Endodermal cell (in vitro differentiated cells): ENCODE measurements around the gene ERH. TPM values are rescaled to one million over a fixed set of nuclear protein-coding genes. Genes with fewer than 3 reads are reported as not detected.

ENCODE experiments used
- DNase-seq: peaks from one replicate; pipeline ENCODE4 v3.0.0-alpha.2; 2017
- H3K27ac ChIP-seq: 2 replicates; pipeline ENCODE4 v1.5.1; 2013; ENCODE audit warnings: mild to moderate bottlenecking, low read depth, low read length, moderate library complexity
- H3K27me3 ChIP-seq: 2 replicates; pipeline ENCODE4 v1.6.1; 2013; ENCODE audit warnings: mild to moderate bottlenecking, low read length, moderate library complexity; ENCODE audit not compliant: insufficient read depth, control insufficient read depth, poor library complexity, severe bottlenecking
- H3K36me3 ChIP-seq: 2 replicates; pipeline ENCODE4 v1.7.0; 2013; ENCODE audit warnings: mild to moderate bottlenecking, low read length, moderate library complexity; ENCODE audit not compliant: control insufficient read depth, insufficient read depth
- H3K4me1 ChIP-seq: one replicate; pipeline ENCODE4 v1.7.0; 2013; ENCODE audit warnings: low read length; ENCODE audit not compliant: control insufficient read depth, insufficient read depth
- H3K4me3 ChIP-seq: 2 replicates; pipeline ENCODE4 v1.5.1; 2013; ENCODE audit warnings: mild to moderate bottlenecking, low read length, moderate library complexity
- H3K9ac ChIP-seq: 2 replicates; pipeline ENCODE4 v1.6.1; 2013; ENCODE audit warnings: mild to moderate bottlenecking, low read length, moderate library complexity; ENCODE audit not compliant: poor library complexity, severe bottlenecking; ENCODE audit errors: extremely low read depth
- H3K9me3 ChIP-seq: 2 replicates; pipeline ENCODE4 v1.6.1; 2013; ENCODE audit warnings: mild to moderate bottlenecking, low read length, moderate library complexity; ENCODE audit not compliant: control insufficient read depth
- H3K27ac Mint-ChIP-seq: 2 replicates; pipeline ENCODE4 v1.8.0; 2020; ENCODE audit warnings: mixed read lengths
- H3K27me3 Mint-ChIP-seq: 2 replicates; pipeline ENCODE4 v1.8.0; 2021; ENCODE audit warnings: mild to moderate bottlenecking, mixed read lengths; ENCODE audit not compliant: insufficient read depth
- H3K36me3 Mint-ChIP-seq: 2 replicates; pipeline ENCODE4 v1.8.0; 2020; ENCODE audit warnings: low read depth, mixed read lengths
- H3K4me1 Mint-ChIP-seq: 2 replicates; pipeline ENCODE4 v1.8.0; 2020; ENCODE audit warnings: mixed read lengths
- H3K4me3 Mint-ChIP-seq: 2 replicates; pipeline ENCODE4 v1.8.0; 2020; ENCODE audit warnings: mild to moderate bottlenecking, moderate library complexity, mixed read lengths
- H3K9me3 Mint-ChIP-seq: 2 replicates; pipeline ENCODE4 v1.8.0; 2020; ENCODE audit warnings: mild to moderate bottlenecking, mixed read lengths
- WGBS, 2 experiments: methylation state at CpG; one replicate each; pipeline versions ENCODE4 v1.1.5 to v1.1.7; 2013; ENCODE audit warnings: missing lambda C conversion rate in 2 of 2, mixed read lengths in 1 of 2; ENCODE audit not compliant: insufficient coverage in 1 of 2, insufficient read length in 1 of 2; 5-methylcytosine and 5-hydroxymethylcytosine counted together
- total RNA-seq, 2 donors: library from RNA; stranded (reverse); fragmentation: NEBNext Ultra II Directional in 1 of 2; extraction: Animal tissue kit (Norgen Biotek cat#: 25700) in 1 of 2; gene quantifications; 2 replicates in 1 of 2; 3 replicates in 1 of 2; pipeline ENCODE4 v1.2.1, GENCODE V29; 2021
- TF ChIP-seq, protein P1 (sequence below): fragments of 200-600 bp; sonication (generic); conservative IDR thresholded peaks from 2 replicates; pipeline ENCODE4 v1.5.0; 2021; ENCODE audit warnings: antibody characterized with exemption, mild to moderate bottlenecking

The ERH gene
- total RNA-seq, 2 donors from 2014 or later, result 325 to 340 TPM

DNA sequence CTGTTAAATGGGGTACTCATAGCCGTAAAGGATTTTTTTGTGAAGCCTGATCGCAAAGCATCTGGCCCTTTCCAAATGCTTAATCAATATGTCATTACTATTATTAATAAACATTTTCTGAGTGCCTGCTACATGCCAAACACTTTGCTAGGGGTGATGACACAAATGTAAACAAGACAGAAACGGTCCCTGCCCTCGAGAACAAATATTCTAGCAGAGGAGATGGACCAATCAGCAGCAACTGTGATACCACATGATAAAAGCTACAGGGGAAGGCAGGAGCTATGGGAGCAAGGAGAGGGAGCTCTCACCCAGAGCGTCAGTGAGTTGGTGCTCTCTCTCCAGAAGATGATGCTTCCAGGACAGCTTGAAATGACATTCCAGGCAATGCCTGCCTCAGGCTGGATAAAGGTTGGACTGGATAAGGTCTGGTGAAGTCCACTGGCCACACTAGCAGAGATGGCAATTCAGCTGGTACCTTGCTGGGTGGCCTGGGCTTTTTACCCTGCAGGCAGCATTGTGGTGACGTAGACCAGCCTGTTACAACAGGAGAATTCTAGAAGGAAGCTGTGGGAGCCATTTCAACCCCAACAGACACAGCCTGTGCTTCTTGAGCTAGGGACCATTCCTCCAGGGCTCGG, 41.1 kb downstream of the ERH start:
- DNase-seq, result no peak
- no peak overlapping the region for H3K4me3 ChIP-seq
- Mint-ChIP-seq H3K27me3 (peaks cover 5% of the 10 kb centered on the region), H3K27ac (no peak overlapping the region), H3K4me3 (no peak overlapping the region), H3K36me3 (no peaks in the 10 kb centered on the region), H3K9me3 (no peaks in the 10 kb centered on the region), H3K4me1 (peaks cover 6% of the 10 kb centered on the region)
- TF ChIP-seq, protein P1, sequence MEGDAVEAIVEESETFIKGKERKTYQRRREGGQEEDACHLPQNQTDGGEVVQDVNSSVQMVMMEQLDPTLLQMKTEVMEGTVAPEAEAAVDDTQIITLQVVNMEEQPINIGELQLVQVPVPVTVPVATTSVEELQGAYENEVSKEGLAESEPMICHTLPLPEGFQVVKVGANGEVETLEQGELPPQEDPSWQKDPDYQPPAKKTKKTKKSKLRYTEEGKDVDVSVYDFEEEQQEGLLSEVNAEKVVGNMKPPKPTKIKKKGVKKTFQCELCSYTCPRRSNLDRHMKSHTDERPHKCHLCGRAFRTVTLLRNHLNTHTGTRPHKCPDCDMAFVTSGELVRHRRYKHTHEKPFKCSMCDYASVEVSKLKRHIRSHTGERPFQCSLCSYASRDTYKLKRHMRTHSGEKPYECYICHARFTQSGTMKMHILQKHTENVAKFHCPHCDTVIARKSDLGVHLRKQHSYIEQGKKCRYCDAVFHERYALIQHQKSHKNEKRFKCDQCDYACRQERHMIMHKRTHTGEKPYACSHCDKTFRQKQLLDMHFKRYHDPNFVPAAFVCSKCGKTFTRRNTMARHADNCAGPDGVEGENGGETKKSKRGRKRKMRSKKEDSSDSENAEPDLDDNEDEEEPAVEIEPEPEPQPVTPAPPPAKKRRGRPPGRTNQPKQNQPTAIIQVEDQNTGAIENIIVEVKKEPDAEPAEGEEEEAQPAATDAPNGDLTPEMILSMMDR, result no peak
- H3K27ac ChIP-seq, result no peak overlapping the region
- H3K27me3 ChIP-seq, result no peaks in the 10 kb centered on the region
- no peaks in the 10 kb centered on the region for H3K4me1 ChIP-seq
- H3K9me3 ChIP-seq, result no peaks in the 10 kb centered on the region
- no peak overlapping the region for H3K9ac ChIP-seq
- WGBS, 2 experiments, result 93 to 95% methylated on average over 6 to 7 of the region's 7 CpGs
- no peaks in the 10 kb centered on the region for H3K36me3 ChIP-seq

DNA sequence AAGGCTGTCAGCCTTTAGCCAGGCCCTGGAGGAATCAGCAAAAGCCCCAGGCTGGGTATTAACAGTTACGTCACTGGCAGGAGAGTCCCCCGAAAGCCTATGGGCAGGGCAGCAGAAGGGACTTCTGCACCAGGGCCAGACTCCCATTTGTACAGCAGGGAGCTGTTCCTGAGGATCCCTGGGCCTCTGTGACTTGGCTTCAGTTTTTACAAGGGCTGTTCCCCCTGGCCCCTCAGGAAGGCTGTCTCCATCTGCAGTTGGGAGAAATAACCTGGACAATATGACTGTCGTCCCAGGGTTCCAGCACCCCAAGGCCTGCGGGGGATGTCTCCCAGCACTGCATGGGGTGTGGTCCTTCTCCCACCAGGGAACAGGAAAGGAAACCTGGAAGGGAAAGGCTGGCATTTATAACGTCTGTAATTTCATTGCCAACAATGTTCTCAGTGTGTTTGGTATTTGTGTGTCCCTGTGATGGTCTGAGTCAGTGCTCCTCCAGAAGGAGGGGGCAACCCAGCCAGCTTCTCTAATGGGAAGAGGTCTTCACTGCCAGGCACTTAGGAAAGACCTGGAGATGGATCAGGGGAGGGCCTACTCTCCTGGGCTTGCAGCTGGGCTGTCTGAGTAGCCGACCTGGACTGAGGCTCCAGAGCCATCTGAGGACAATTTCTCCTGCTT, 42.4 kb downstream of the ERH start:
- 88 to 91% methylated on average over 4 to 6 of the region's 6 CpGs for WGBS, 2 experiments
- TF ChIP-seq, protein P1, result no peak
- Histone ChIP-seq H3K27ac (no peak overlapping the region), H3K9ac (no peak overlapping the region), H3K9me3 (no peaks in the 10 kb centered on the region), H3K4me1 (peaks cover 7% of the 10 kb centered on the region), H3K27me3 (no peaks in the 10 kb centered on the region), H3K36me3 (no peaks in the 10 kb centered on the region), H3K4me3 (no peak overlapping the region)
- H3K27me3 Mint-ChIP-seq, result peaks cover 5% of the 10 kb centered on the region
- H3K36me3 Mint-ChIP-seq, result no peaks in the 10 kb centered on the region
- DNase-seq, result no peak
- no peak overlapping the region for H3K27ac Mint-ChIP-seq
- peaks cover 19% of the 10 kb centered on the region for H3K4me1 Mint-ChIP-seq
- no peaks in the 10 kb centered on the region for H3K9me3 Mint-ChIP-seq
- H3K4me3 Mint-ChIP-seq, result no peak overlapping the region

DNA sequence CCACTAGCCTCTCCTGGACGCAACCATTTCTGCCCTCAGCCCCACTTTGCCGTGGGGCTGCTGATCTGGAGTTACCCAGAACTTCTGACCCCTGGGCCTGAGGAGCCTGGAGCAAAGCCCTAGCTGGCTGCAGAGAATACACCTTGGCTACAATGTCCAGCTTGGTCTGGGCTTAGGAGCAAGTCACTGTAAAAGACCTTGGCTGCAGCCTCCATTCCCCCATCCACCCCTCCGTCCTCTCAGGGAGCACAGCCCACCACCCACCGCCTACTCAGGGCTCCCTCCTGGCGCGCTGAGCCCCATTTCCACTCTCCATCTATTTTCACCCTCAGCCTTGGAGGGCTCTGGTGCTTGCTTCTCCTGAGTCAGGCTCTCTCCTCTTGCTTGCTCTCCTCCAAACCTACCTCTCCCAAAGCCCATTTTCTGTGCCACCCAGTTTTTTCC, 42.9 kb downstream of the ERH start:
- Histone ChIP-seq H3K27ac (no peak overlapping the region), H3K36me3 (no peaks in the 10 kb centered on the region), H3K4me3 (no peak overlapping the region), H3K9ac (no peak overlapping the region), H3K9me3 (no peaks in the 10 kb centered on the region), H3K27me3 (no peaks in the 10 kb centered on the region), H3K4me1 (peaks cover 12% of the 10 kb centered on the region)
- DNase-seq, result no peak
- Mint-ChIP-seq H3K4me3 (no peak overlapping the region), H3K27ac (no peak overlapping the region), H3K36me3 (no peaks in the 10 kb centered on the region), H3K4me1 (peaks cover 22% of the 10 kb centered on the region), H3K9me3 (no peaks in the 10 kb centered on the region), H3K27me3 (peaks cover 5% of the 10 kb centered on the region)
- TF ChIP-seq, protein P1, result no peak
- 94 to 100% methylated on average over 6 of the region's 6 CpGs for WGBS, 2 experiments
